ENCODE data around the gene MRPL53. TPM values are rescaled to one million over a fixed set of nuclear protein-coding genes. Genes with fewer than 3 reads are reported as not detected.
A peak's percentile ranks its signal among the peaks of the same experiment; 100 is the strongest.

Gene MRPL53
- polyA plus RNA-seq, 1 donor from 2014 or later = 144 TPM

DNA sequence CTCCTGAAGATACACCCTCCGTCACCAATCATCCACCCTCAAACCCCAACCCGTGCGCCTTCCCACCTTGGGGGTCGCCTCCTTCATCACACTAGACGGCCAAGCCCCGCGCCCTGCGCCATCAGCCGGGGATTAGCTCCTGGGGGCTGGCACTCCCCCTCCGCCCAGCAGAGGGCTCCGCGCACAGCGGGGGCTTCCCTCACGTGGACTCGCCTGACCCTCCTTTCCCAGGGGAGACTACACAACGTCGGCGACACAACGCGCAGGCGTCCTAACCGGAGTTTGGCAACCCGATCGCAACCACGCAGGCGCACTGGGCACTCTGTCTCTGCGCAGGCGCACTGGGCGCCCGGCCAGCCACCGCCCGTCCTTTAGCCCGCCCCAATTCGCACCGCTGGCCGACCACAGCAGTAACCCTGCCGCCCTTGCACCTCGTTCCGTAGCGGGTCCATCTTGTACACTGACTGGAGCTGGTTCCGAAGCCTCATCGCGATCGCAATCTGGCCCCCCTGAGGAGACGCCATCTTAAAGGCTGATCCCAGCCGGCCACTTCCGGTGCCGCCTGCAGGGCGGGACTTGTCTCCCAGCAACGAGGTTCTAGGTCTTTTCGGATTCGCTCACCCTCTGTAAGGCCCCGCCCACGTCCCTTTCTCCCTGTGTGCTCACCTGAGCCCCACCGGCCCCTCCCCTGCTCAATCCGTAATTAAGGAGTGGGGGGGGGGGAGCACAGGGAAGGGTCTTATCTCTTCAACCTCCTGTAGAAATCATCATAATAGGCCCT, 34.9 kb upstream of the MRPL53 start, which contains the start of gene PCGF1:
PCGF1 (minus strand) TSS at position 551 of the 781 bp plus-strand sequence; CDS start at position 524, 27 bp downstream.
- Mint-ChIP-seq H3K27me3 (peaks cover 31% of the 10 kb centered on the region), H3K36me3 (peaks cover 14% of the 10 kb centered on the region), H3K9me3 (peaks cover 0 to 3% (median 0%) of the 10 kb centered on the region in 3 donors), H3K4me3 (peak within 1 kb of the TSS; percentile 96 to 100 (median 100)), H3K4me1 (peaks cover 22 to 32% (median 26%) of the 10 kb centered on the region in 3 donors), H3K27ac (peak within 1 kb of the TSS; percentile 98 to 100 (median 100))

DNA sequence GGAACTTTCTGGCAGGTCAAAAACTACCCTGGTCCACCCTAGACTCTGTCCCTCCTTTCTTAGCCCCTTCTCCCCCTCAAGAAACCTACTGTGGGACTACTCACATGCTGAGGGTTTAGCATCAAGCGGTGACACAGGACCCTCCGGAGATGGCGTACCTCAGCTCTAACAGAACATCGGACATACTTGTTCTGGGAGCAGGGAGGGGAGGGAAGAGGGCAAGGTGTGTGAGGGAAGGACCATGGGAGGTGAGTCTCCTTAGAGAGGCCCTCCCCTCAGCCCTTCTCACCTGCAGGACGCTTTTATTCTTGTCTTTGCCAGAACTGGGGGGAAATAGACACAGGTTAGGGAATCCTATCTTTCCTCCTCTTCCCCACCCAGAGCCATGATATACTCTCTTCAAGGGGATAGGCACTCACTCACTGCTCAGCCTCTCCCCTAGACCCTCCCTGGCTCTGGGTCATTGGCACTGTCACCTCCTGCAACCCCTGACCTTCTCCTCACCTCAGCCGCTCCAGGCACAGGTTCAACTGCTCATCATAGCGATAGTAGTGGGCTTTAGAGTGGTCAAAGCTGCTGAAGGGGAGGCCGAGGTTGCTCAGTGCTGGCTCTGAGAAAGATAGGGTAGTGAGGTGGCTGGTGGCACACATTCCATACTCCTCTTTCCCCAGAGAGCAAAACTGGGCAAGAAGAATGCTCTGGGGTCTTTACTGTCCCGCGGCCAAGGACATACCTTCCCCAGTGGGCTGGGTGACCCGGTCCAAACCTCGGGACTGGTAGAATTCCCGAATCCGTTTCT, 33.2 kb upstream of the MRPL53 start:
- peak overlapping the region in 2 of 3 donors; percentile 56 to 100 for H3K27ac Mint-ChIP-seq
- H3K27me3 Mint-ChIP-seq = peaks cover 33% of the 10 kb centered on the region
- H3K36me3 Mint-ChIP-seq = peaks cover 14% of the 10 kb centered on the region
- peak overlapping the region; percentile 44 to 100 (median 92) for H3K4me3 Mint-ChIP-seq
- peaks cover 25 to 32% (median 29%) of the 10 kb centered on the region in 3 donors for H3K4me1 Mint-ChIP-seq
- H3K9me3 Mint-ChIP-seq = peaks cover 0 to 3% (median 0%) of the 10 kb centered on the region in 3 donors

DNA sequence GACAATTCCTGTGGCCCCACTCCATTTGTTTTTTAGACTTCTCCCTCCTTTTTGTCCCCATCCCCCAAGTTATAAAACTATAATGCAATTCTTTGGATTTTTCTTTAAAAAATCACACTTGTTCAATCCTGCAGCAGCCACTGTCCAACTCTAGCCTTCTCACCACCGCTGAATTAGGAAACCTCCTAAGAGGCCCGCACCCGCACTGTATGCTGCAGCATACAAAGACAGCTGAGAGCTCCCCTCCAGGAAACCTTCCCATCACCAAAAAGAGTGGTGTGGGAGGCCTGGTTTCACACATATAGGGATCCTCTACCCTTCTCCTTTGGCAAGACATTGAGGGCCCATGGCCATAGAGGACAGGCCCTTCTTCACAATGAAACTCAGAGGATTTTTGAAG, 32.1 kb upstream of the MRPL53 start:
- H3K9me3 Mint-ChIP-seq = peaks cover 0 to 3% (median 0%) of the 10 kb centered on the region in 3 donors
- peak overlapping the region; percentile 44 to 86 (median 83) for H3K4me3 Mint-ChIP-seq
- peaks cover 14% of the 10 kb centered on the region for H3K36me3 Mint-ChIP-seq
- H3K27me3 Mint-ChIP-seq = peaks cover 38% of the 10 kb centered on the region
- peaks cover 27 to 32% (median 27%) of the 10 kb centered on the region in 3 donors for H3K4me1 Mint-ChIP-seq
- peak overlapping the region in 2 of 3 donors; percentile 12 to 56 for H3K27ac Mint-ChIP-seq

DNA sequence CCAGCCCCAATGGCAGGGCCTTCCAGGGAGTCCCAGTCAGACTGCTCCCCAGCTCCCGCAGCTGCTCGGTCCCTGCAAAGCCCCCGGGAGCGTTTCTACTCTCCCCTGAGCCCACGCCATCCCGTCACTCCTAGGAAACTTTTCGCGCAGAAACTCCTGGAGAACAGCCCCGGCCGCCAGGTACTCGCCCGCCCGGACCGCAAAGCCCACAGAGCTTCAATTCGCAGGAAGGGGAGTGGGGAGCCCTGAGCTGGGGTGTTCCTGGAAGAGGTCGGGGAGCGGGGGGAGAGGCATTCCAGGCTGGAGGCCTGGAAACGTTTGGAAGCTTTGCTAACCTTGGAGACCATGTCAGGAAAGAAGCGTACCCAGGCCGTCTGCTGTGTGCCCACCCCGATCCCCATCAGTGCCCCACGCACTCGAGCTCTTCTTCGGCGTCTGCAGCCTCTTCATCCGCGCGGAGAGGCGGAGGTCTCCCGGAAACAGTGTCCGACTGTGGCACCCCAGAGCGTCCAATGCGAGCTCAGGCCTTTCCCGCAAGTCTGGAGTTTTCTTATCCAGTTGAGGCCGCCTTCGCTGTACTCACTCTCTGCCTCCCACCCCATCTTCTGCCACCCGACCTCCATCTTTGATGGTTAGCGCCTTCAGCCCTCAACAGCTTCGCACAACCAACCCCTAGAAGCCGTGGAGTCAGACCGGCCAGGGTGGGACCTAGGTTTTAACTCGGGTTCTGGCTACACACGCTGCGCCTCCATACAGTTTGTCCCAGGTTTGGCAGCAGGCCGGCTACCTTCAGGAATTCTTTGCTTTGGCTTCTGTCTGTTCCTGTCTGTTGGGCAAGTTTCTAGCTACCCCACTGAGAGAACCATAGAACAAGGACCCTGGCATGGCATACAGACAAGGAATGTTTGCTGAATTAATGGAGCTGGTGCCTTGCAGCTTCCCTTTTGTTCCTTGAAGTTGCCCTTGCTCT, 31.3 kb upstream of the MRPL53 start:
- peaks cover 0 to 3% (median 0%) of the 10 kb centered on the region in 3 donors for H3K9me3 Mint-ChIP-seq
- peaks cover 44% of the 10 kb centered on the region for H3K27me3 Mint-ChIP-seq
- peaks cover 14% of the 10 kb centered on the region for H3K36me3 Mint-ChIP-seq
- peak overlapping the region; percentile 72 to 88 (median 84) for H3K4me3 Mint-ChIP-seq
- H3K27ac Mint-ChIP-seq = peak overlapping the region in 2 of 3 donors; percentile 39 to 90
- H3K4me1 Mint-ChIP-seq = peaks cover 31 to 35% (median 32%) of the 10 kb centered on the region in 3 donors

DNA sequence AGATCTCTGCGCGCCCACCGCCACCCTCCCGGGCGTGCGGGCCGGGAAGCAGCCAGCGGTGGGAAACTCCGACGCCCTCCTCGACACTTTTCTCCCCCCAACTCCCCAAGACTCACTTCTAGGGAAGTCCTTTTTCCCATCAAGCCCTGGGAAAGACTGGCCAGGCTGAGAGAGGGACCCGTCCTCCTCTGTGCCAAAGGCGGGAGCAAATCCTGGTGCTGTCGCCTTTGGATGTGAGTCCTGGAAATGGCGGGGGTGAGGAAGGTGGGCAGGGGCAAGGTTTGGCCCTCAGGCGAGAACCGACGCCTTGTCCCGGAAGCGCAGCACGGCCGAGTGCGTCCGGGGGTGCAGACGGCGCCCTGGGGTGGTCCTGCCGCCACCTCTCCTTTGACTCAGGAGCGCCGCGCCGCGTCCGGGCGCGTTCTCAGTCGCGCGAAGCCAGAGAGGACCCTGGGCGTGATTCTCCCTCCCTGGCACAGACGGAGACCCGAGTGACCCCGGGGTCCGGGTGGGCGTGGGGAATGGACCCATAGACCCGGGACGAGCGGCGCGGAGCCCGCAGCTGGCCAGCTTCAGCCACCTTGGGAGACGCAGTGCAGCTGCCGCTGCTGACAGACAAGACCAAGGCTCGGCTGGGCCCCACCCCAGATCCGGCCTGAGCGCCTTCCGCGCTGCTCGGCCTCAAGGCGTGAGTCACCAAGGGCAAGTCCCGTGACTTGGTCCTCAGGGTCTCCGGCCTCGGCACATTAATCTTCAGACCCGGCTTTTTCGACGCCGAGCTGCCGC, 30.4 kb upstream of the MRPL53 start:
- peaks cover 29 to 35% (median 32%) of the 10 kb centered on the region in 3 donors for H3K4me1 Mint-ChIP-seq
- H3K27me3 Mint-ChIP-seq = peaks cover 52% of the 10 kb centered on the region
- H3K4me3 Mint-ChIP-seq = peak overlapping the region; percentile 72 to 88 (median 84)
- H3K27ac Mint-ChIP-seq = peak overlapping the region; percentile 39 to 95 (median 90)
- H3K9me3 Mint-ChIP-seq = peaks cover 0 to 3% (median 0%) of the 10 kb centered on the region in 3 donors
- peaks cover 14% of the 10 kb centered on the region for H3K36me3 Mint-ChIP-seq

DNA sequence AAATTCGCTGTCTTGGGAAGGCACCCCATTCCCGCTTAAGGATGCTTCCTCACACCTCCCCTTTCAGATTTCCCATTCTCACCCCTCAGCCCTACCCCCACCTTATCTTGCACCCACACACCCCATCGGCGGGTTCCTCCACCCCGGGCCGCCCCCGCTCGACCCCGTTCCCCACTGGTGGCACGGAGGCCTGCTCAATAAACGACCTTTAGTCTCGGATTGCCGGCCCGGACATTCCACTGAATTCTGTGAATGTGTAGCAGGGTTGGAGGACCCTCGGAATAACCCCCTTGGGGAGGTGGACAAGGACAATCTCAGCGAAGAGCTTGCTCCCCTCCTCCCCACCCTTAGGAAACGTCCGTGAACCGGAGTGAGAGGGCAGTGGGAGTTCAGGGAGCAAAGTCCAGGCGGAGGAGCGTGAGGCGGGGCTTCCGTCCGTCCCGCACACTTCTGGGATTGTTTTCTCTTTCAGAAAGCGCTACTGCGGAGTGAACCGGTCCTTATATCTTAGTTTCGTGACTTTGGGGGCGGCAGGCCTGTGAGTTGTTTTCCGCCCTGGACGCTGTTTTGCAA, 29.8 kb upstream of the MRPL53 start:
- Mint-ChIP-seq H3K4me3 (peak overlapping the region; percentile 72 to 88 (median 84)), H3K4me1 (peaks cover 30 to 31% (median 30%) of the 10 kb centered on the region in 3 donors), H3K9me3 (peaks cover 0 to under 1% (median 0%) of the 10 kb centered on the region in 3 donors), H3K36me3 (peaks cover 13% of the 10 kb centered on the region), H3K27me3 (peaks cover 52% of the 10 kb centered on the region), H3K27ac (peak overlapping the region in 2 of 3 donors; percentile 90 to 95)

DNA sequence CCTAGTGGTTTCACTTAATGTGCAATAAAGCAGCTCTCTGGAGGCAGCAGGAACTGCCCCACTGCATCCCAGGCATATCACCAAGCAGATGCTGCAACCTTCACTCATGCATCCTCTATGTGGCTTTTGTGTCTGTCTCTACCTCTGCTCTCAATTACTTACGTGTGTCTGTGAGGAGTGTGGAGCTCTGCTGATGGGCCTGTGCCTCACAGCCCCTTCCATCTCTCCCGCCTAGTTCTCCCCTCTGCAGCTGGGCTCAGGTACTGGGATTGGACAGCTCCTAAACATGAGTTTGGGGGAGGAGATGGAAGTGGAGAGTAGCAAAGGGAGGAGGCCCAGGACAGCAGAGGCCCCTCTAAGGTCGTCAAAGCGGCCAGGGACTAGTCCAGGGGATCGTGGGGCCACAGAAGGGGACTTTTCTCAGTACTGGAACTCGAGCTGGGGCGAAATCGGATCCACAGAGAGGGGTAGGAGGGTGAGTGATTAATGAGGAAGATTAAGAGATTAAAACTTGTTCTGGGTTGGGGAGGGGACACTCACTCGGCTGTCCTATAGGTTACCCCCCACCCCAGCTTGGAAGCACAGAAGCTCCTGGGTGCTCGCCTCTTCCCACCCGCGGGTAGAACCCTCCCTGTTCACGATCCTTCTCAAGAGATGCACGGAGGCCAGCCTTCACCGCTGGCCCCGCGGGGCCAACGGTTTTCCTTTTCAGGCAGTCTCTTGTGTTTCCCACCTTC, 29.0 kb upstream of the MRPL53 start:
- peaks cover 12% of the 10 kb centered on the region for H3K36me3 Mint-ChIP-seq
- H3K4me3 Mint-ChIP-seq = peak overlapping the region in 3 of 4 donors; percentile 70 to 88 (median 86)
- H3K27ac Mint-ChIP-seq = peak overlapping the region in 2 of 3 donors; percentile 72 to 90
- H3K9me3 Mint-ChIP-seq = no peaks in the 10 kb centered on the region
- peaks cover 51% of the 10 kb centered on the region for H3K27me3 Mint-ChIP-seq
- peaks cover 23 to 25% (median 24%) of the 10 kb centered on the region in 3 donors for H3K4me1 Mint-ChIP-seq

DNA sequence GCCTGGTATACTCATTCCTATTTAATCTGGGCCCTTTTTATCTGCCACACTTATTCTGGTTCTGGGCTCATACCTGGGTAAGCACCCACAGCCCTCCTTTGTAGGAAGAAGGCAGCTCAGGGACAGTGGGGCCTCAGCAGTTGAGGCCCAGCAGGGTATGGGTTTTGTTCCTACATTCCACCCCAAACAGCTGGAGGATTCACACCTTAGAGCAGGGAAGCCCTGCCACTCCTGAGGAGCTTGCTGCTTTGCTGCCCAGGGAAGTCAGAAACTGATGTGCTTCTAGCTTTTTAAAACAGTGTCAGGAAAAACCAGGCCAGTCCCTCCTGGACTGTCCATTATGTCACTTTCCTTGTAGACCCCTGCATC, 28.1 kb upstream of the MRPL53 start:
- Mint-ChIP-seq H3K4me1 (peaks cover 22 to 24% (median 23%) of the 10 kb centered on the region in 3 donors), H3K27me3 (peaks cover 51% of the 10 kb centered on the region)

DNA sequence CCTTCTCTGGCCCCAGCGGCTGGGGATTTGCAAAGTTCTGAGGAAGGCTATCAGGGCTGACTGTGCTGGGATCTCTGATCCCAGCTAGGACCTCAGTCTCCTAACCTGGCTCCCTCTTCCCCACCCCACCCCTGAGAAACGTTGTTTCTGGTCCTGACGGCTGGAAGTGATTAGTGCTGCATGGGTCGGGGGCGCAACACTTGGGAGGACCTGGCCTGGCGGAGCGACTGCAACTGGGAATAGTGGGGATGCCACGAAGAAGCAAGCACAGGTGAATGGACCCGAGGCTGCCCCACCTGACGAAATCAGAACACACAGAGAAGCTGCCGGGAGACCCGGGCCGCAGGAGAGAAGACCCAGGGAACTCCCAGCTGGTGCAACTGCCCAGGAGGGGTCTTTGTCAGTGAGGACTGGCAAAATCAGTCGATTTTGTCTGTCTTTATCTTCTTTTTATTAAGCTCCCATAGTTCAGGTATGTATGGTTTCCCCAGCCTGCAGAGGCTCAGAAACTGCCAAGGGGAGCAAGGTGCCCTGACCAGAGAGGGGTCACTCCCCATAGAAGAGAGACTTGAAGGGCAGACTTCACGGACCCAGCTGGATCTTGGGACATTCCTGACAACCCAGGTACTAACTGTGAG, 27.6 kb upstream of the MRPL53 start:
- no peaks in the 10 kb centered on the region for H3K9me3 Mint-ChIP-seq
- peak overlapping the region; percentile 25 to 86 (median 46) for H3K4me3 Mint-ChIP-seq
- peak overlapping the region in 2 of 3 donors; percentile 53 to 90 for H3K27ac Mint-ChIP-seq
- H3K4me1 Mint-ChIP-seq = peaks cover 22 to 24% (median 23%) of the 10 kb centered on the region in 3 donors
- peaks cover 51% of the 10 kb centered on the region for H3K27me3 Mint-ChIP-seq
- H3K36me3 Mint-ChIP-seq = peaks cover 8% of the 10 kb centered on the region

More for the DNA sequence above, 28.1 kb upstream of the MRPL53 start:
- peak overlapping the region in 1 of 3 donors; percentile 90 for H3K27ac Mint-ChIP-seq
- H3K9me3 Mint-ChIP-seq = no peaks in the 10 kb centered on the region
- H3K4me3 Mint-ChIP-seq = peak overlapping the region in 2 of 4 donors; percentile 33 to 86
- H3K36me3 Mint-ChIP-seq = peaks cover 11% of the 10 kb centered on the region

DNA sequence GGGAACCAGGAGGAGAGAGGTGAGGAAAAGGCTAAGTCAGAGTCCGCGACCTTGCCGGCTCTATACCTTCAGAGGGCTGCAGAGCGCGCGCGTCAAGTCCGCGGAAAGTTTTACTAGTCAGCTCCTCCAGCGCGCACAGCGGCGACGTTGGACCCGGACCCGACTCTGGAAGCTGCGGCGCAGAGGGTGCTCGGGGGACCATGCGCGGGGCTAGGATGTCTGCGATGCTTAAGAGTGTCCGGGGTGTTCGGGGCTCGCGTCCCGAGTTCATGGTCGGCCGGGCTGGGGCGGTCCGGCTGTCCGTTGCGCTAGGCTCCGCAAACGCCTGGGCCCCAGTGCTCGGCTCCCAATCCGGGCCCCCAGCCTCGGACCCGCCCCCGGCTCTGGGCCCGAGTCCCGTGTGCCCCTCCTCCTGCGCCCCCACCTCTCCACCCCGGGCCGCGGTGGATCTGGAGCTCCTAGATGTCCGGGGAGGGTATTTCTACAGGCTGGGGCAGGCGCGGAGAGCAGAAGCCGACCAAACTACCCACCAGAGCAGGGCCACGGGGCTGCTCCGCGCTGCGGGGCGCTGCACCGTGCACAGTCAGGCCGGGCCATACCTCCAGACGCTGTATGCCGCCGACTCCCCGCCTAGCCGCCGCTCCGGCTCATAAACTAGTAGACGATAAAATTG, 26.9 kb upstream of the MRPL53 start, which contains the start of gene LBX2:
LBX2 (minus strand) TSS at position 337 of the 673 bp plus-strand sequence; CDS start at position 271, 66 bp downstream.
- Mint-ChIP-seq H3K9me3 (no peaks in the 10 kb centered on the region), H3K27ac (peak within 1 kb of the TSS; percentile 79 to 90 (median 86)), H3K4me3 (peak within 1 kb of the TSS; percentile 86 to 94 (median 91)), H3K27me3 (peaks cover 48% of the 10 kb centered on the region), H3K4me1 (peaks cover 16 to 24% (median 23%) of the 10 kb centered on the region in 3 donors), H3K36me3 (peaks cover 1% of the 10 kb centered on the region)

DNA sequence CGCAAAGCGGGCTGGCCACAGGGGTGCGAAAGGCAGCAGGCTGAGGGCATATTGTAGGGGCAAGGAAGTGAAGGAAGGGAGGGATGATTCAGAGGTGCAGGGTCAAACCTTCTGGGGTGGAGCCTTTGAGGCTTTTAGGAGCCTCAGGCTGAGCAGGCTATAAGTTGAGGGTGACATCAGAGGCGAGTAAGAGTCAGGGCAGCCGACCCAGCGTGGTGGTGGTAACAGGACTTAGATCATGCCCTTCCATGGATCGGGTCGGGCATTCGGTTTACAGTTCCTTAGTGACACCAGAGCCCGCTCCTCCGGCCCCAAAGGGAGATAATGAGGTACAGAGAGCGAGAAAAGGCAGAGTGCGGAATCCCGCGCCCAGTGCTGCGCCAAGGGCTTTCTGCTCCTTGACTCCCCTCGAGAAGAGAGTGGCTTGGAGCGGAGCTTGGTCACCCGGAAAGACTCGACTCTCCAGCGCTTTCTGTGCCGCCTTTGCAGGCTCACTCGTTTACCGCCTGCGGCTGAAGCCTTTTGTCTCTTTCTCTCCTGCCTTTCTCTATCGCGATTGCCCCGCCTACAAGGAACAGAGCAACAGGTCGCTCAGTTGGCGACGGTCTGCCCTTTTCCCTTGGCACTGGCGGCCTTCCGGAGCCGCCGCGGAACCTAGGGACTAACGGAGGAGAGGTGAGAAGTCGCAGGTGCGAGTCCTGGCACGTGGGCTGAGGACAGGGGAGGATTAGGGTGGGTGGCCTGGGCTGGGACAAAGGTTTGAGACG, 26.2 kb upstream of the MRPL53 start:
- Mint-ChIP-seq H3K9me3 (no peaks in the 10 kb centered on the region), H3K4me1 (peaks cover 12 to 20% (median 19%) of the 10 kb centered on the region in 3 donors), H3K36me3 (no peaks in the 10 kb centered on the region), H3K4me3 (peak overlapping the region; percentile 67 to 94 (median 91)), H3K27me3 (peaks cover 42% of the 10 kb centered on the region), H3K27ac (peak overlapping the region; percentile 41 to 86 (median 79))

Measured in IgD-negative memory B cell (primary cell).